Measurements from ENCODE around the gene MUC5B.

MUC5B gene

DNA sequence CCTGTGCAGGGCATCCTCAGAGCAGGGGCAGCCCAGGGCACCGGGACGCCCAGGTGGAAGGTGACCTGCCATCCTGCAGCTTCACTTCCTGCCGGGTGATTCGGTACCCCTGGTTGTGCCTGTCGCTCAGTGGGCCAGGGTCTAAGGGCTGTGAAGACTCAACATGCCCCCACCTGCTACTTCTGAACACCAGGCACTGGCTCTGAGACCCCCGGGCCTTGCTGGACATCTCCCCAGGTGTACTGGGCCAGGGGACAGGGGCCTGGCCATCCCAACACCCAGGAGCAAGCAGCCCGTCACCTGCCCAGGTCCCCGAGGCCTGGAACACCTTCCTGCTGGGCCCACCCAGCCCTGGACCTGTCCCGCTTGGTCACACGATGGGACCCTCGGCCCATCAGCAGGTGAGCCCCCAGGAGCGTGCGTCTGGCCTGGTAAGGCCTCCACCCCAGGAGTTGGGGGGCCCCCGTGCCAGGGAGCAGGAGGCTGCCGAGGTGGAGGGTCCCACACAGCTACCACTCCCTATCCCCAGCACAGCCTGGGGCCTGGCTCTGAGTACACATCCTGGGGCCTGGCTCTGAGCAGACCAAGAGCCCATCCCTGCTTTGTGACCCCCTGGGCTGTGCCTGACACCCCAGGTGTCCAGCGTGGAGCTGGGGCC is 3.9 kb upstream of the MUC5B start:
- Histone ChIP-seq H3K4me3 (IDR thresholded peaks at IDR 0.05; ENCODE audit: insufficient read depth, low read depth, low read length) (no peak overlapping the region), H3K9ac (no peak overlapping the region), H3K27me3 (ENCODE audit: insufficient read depth, low read depth) (peaks cover 76% of the 10 kb centered on the region), H3K36me3 (ENCODE audit: insufficient read depth) (no peaks in the 10 kb centered on the region), H3K4me1 (ENCODE audit: low read depth, poor library complexity, severe bottlenecking) (no peaks in the 10 kb centered on the region), H3K79me2 (ENCODE audit: insufficient read depth, low read depth) (no peaks in the 10 kb centered on the region), H2AFZ (ENCODE audit: low read depth) (no peak overlapping the region), H3K27ac (no peak overlapping the region), H4K20me1 (ENCODE audit: insufficient read depth) (no peaks in the 10 kb centered on the region), H3K4me2 (no peak overlapping the region)
- TF ChIP-seq CTCF (conservative IDR thresholded peaks at IDR 0.05; ENCODE audit: low read depth, low read length): no peak

DNA sequence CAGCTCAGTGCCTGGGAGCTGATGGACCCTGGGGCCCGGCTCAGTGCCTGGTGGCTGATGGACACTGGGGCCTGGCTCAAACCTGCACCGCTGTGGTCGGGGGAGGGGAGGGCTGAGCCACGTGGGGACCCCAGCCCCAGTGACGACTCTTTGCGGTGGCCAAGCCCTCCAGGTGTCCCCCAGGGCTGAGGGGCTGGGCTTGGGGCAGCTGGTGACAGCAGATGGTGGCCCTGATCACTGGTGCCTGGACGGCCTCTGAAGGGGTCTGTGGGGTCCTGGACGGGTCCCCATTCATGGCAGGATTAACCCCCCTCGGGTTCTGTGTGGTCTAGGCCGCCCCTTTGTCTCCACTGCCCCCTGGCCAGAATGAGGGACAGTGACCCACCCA is 3.4 kb upstream of the MUC5B start:
- Histone ChIP-seq H3K79me2 (ENCODE audit: insufficient read depth, low read depth) (no peaks in the 10 kb centered on the region), H3K4me1 (ENCODE audit: low read depth, poor library complexity, severe bottlenecking) (no peaks in the 10 kb centered on the region), H2AFZ (ENCODE audit: low read depth) (no peak overlapping the region), H4K20me1 (ENCODE audit: insufficient read depth) (no peaks in the 10 kb centered on the region), H3K4me3 (IDR thresholded peaks at IDR 0.05; ENCODE audit: insufficient read depth, low read depth, low read length) (no peak overlapping the region), H3K36me3 (ENCODE audit: insufficient read depth) (no peaks in the 10 kb centered on the region), H3K4me2 (no peak overlapping the region), H3K27me3 (ENCODE audit: insufficient read depth, low read depth) (peaks cover 73% of the 10 kb centered on the region), H3K27ac (no peak overlapping the region), H3K9ac (no peak overlapping the region)
- TF ChIP-seq CTCF (conservative IDR thresholded peaks at IDR 0.05; ENCODE audit: low read depth, low read length): no peak

DNA sequence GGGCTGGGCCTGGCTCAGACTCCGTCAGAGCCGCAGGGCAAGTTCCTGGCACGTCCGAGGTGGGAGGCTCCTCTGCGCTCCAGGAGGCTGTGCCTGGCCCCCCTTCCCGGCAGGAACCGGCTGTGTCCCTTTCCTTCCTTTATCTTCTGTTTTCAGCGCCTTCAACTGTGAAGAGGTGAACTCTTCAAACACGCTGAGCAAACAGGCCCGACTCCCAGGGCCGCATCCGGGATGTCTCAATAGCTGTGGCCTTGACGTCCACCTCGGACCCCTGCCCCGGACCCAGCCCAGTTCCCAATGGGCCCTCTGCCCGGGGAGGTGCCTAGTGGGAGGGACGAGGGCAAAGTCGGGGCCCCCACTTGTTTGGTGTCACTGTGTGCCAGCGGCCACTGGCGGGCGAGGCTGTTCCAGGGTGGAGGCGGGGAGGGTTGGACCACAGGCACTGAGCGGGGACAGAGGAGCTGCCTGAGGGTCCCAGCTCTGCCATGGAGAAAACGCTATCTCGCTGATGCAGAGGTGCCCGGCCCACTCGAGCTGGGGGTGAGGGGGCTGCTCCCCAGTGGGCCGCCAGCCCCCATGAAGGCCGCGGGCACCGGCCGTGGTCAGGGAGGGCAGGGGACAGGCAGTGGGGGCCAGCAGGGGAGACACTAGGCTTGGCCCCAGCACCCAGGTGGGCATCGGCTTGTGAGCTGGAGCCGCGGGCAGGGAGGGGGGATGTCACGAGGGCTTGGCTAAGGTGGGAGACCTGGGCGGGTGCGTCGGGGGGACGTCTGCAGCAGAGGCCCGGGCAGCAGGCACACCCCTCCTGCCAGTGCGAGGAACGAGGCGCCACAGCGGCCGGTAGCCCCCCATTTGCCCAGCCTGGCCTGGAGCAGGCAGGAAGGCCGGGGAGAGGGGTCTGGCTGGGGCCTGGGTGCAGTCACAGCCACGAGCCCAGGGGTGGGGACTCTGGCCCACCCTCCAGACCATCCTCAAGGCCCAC is 2.7 kb upstream of the MUC5B start:
- Histone ChIP-seq H3K4me1 (ENCODE audit: low read depth, poor library complexity, severe bottlenecking) (no peaks in the 10 kb centered on the region), H3K4me3 (IDR thresholded peaks at IDR 0.05; ENCODE audit: insufficient read depth, low read depth, low read length) (no peak overlapping the region), H3K9ac (no peak overlapping the region), H3K27me3 (ENCODE audit: insufficient read depth, low read depth) (peaks cover 73% of the 10 kb centered on the region), H4K20me1 (ENCODE audit: insufficient read depth) (no peaks in the 10 kb centered on the region), H3K4me2 (no peak overlapping the region), H2AFZ (ENCODE audit: low read depth) (no peak overlapping the region), H3K27ac (no peak overlapping the region), H3K36me3 (ENCODE audit: insufficient read depth) (no peaks in the 10 kb centered on the region), H3K79me2 (ENCODE audit: insufficient read depth, low read depth) (no peaks in the 10 kb centered on the region)
- no peak for TF ChIP-seq CTCF (conservative IDR thresholded peaks at IDR 0.05; ENCODE audit: low read depth, low read length)

GRCh38 chr11:1220941-1221721 is 1.7 kb upstream of the MUC5B start:
- Histone ChIP-seq H3K9ac (no peak overlapping the region), H4K20me1 (ENCODE audit: insufficient read depth) (no peaks in the 10 kb centered on the region), H3K27ac (no peak overlapping the region), H3K4me1 (ENCODE audit: low read depth, poor library complexity, severe bottlenecking) (no peaks in the 10 kb centered on the region), H3K27me3 (ENCODE audit: insufficient read depth, low read depth) (peaks cover 67% of the 10 kb centered on the region), H3K79me2 (ENCODE audit: insufficient read depth, low read depth) (no peaks in the 10 kb centered on the region), H2AFZ (ENCODE audit: low read depth) (no peak overlapping the region), H3K36me3 (ENCODE audit: insufficient read depth) (no peaks in the 10 kb centered on the region), H3K4me2 (no peak overlapping the region), H3K4me3 (IDR thresholded peaks at IDR 0.05; ENCODE audit: insufficient read depth, low read depth, low read length) (no peak overlapping the region)
- TF ChIP-seq CTCF (conservative IDR thresholded peaks at IDR 0.05; ENCODE audit: low read depth, low read length): no peak

All from KMS-11 (cell line).